BE2C (cell line): Measurements from ENCODE around the gene PDE5A.

Experiments
- DNase-seq: peaks from one replicate; pipeline ENCODE4 v3.0.0-alpha.2; 2020
- H3K27me3 ChIP-seq: fragments of 250-450 bp; sonication (Bioruptor Pico); 2 replicates; pipeline ENCODE4 v1.5.1; 2020; ENCODE audit warnings: mild to moderate bottlenecking
- H3K36me3 ChIP-seq: fragments of 250-450 bp; sonication (Bioruptor Pico); 2 replicates; pipeline ENCODE4 v1.5.1; 2020; ENCODE audit warnings: mild to moderate bottlenecking
- H3K4me1 ChIP-seq: fragments of 250-450 bp; sonication (Bioruptor Pico); 2 replicates; pipeline ENCODE4 v1.5.1; 2020
- H3K4me3 ChIP-seq: 2 replicates; pipeline ENCODE4 v1.5.1; 2011; ENCODE audit warnings: low read depth, low read length
- H3K9me3 ChIP-seq: fragments of 250-450 bp; sonication (Bioruptor Pico); 2 replicates; pipeline ENCODE4 v1.5.1; 2020
- CTCF ChIP-seq: IDR thresholded peaks from 2 replicates; pipeline ENCODE4 v1.5.1; 2012; ENCODE audit warnings: mild to moderate bottlenecking, low read depth, low read length

Gene PDE5A

GRCh38 chr4:119626420-119626819, 2.2 kb downstream of the PDE5A start:
- no peak for TF ChIP-seq CTCF
- DNase-seq, result no peak
- Histone ChIP-seq H3K9me3 (no peaks in the 10 kb centered on the region), H3K27me3 (peaks cover 46% of the 10 kb centered on the region), H3K36me3 (no peaks in the 10 kb centered on the region), H3K4me3 (no peak overlapping the region), H3K4me1 (no peaks in the 10 kb centered on the region)

- H3K9me3 ChIP-seq, result no peaks in the 10 kb centered on the region
- TF ChIP-seq CTCF, result no peak
- H3K4me1 ChIP-seq, result no peaks in the 10 kb centered on the region
- no peak overlapping the region for H3K4me3 ChIP-seq
- H3K36me3 ChIP-seq, result no peaks in the 10 kb centered on the region
- DNase-seq, result no peak
- peaks cover 51% of the 10 kb centered on the region for H3K27me3 ChIP-seq
Observed at GRCh38 chr4:119625761-119626160, 2.8 kb downstream of the PDE5A start.

GRCh38 chr4:119624356-119624755, 4.2 kb downstream of the PDE5A start:
- Histone ChIP-seq H3K4me1 (no peaks in the 10 kb centered on the region), H3K9me3 (no peaks in the 10 kb centered on the region), H3K36me3 (no peaks in the 10 kb centered on the region), H3K27me3 (peaks cover 46% of the 10 kb centered on the region), H3K4me3 (no peak overlapping the region)
- no peak for TF ChIP-seq CTCF
- no peak for DNase-seq

GRCh38 chr4:119623025-119623424, 5.6 kb downstream of the PDE5A start:
- H3K4me3 ChIP-seq, result no peak overlapping the region
- H3K27me3 ChIP-seq, result peaks cover 46% of the 10 kb centered on the region
- DNase-seq, result no peak
- TF ChIP-seq CTCF, result no peak
- H3K4me1 ChIP-seq, result no peaks in the 10 kb centered on the region
- no peaks in the 10 kb centered on the region for H3K36me3 ChIP-seq
- no peaks in the 10 kb centered on the region for H3K9me3 ChIP-seq

GRCh38 chr4:119615068-119615719, 13.4 kb downstream of the PDE5A start:
- TF ChIP-seq CTCF, result no peak
- H3K4me3 ChIP-seq, result no peak overlapping the region
- H3K4me1 ChIP-seq, result no peaks in the 10 kb centered on the region
- H3K9me3 ChIP-seq, result no peaks in the 10 kb centered on the region
- no peak for DNase-seq
- H3K27me3 ChIP-seq, result peaks cover 59% of the 10 kb centered on the region
- H3K36me3 ChIP-seq, result no peaks in the 10 kb centered on the region

GRCh38 chr4:119604266-119604665, 24.3 kb downstream of the PDE5A start:
- Histone ChIP-seq H3K4me1 (no peaks in the 10 kb centered on the region), H3K9me3 (no peaks in the 10 kb centered on the region), H3K36me3 (no peaks in the 10 kb centered on the region), H3K4me3 (no peak overlapping the region), H3K27me3 (0 out of 2 replicates have a peak, but pooled peaks cover 3% of the 10 kb centered on the region)
- no peak for DNase-seq
- no peak for TF ChIP-seq CTCF
